ENCODE results near the gene ATE1.

ATE1 gene

DNA sequence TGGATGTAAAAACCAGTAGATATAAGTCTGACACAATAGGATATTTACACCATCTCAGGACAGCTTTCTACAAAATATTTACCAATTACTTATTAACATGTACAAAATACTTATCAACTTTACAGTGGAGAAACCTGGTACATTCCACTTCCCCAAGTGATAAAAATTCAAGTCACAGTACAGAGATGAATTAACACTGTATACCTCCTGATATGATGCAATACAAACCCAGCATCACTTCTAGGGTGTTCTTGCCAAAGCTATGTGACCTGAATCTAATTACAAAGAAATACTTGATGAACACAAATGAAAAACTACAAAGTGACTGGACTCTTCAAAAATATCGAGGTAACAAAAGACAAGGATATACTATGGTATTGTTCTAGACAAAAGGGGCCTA lies 173.2 kb downstream of the ATE1 start:
- H3K9me3 ChIP-seq, result peaks cover 4% of the 10 kb centered on the region
- no peaks in the 10 kb centered on the region for H3K4me1 ChIP-seq (ENCODE audit: control insufficient read depth in 1 of 2, insufficient read depth in 1 of 2, low read depth in 1 of 2, low read length in 1 of 2)
- no peak overlapping the region for H3K4me3 ChIP-seq (ENCODE audit: low read depth in 1 of 2, low read length in 1 of 2)
- no peak overlapping the region for H3K27ac ChIP-seq
- TF ChIP-seq CTCF (IDR thresholded peaks at IDR 0.05), result no peak
- no peaks in the 10 kb centered on the region for H3K36me3 ChIP-seq
- H3K27me3 ChIP-seq, result no peaks in the 10 kb centered on the region

DNA sequence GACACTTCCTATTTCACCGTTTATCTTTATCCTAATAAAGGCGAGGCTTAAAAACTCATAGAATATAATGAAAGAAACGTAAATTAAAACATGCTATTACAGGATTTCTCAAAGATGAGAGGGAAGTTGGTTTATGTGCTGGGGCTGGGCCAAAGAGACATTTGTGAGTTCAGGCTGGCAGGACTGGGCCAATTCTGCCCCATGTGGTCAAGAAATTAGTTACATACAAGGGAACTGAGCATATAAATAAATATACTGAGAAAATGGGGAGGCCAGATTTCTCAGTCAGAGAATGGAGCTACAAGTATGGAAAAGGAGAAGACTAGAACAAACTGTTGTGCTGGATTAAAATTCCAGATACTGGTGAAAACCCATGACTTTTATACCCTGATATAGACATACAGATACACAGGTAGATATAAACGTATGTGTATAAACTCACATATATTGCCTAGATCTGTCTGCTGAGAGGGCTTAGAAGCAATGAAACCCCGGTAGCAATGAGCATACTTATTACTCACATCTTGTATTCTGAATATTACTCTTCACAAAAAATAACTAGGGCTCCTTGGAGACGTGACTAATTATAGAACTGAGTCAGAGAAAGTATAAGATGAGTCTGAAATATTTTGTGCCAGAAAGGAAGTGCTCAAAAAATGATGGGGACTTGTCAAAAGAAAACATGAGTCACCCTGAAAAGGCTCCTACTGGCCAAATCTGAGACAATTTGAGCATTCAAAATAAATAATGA lies 173.9 kb downstream of the ATE1 start:
- Histone ChIP-seq H3K27me3 (no peaks in the 10 kb centered on the region), H3K36me3 (no peaks in the 10 kb centered on the region), H3K27ac (no peak overlapping the region), H3K4me3 (ENCODE audit: low read depth in 1 of 2, low read length in 1 of 2) (no peak overlapping the region), H3K4me1 (ENCODE audit: control insufficient read depth in 1 of 2, insufficient read depth in 1 of 2, low read depth in 1 of 2, low read length in 1 of 2) (no peaks in the 10 kb centered on the region), H3K9me3 (peaks cover 4% of the 10 kb centered on the region)
- no peak for TF ChIP-seq CTCF (IDR thresholded peaks at IDR 0.05)

- Histone ChIP-seq H3K27me3 (no peaks in the 10 kb centered on the region), H3K9me3 (no peaks in the 10 kb centered on the region), H3K4me3 (ENCODE audit: low read depth in 1 of 2, low read length in 1 of 2) (no peak overlapping the region), H3K4me1 (ENCODE audit: control insufficient read depth in 1 of 2, insufficient read depth in 1 of 2, low read depth in 1 of 2, low read length in 1 of 2) (no peaks in the 10 kb centered on the region), H3K27ac (no peak overlapping the region), H3K36me3 (no peaks in the 10 kb centered on the region)
- TF ChIP-seq CTCF (IDR thresholded peaks at IDR 0.05), result no peak
Observed at GRCh38 chr10:121751191-121751760, 176.6 kb downstream of the ATE1 start.

DNA sequence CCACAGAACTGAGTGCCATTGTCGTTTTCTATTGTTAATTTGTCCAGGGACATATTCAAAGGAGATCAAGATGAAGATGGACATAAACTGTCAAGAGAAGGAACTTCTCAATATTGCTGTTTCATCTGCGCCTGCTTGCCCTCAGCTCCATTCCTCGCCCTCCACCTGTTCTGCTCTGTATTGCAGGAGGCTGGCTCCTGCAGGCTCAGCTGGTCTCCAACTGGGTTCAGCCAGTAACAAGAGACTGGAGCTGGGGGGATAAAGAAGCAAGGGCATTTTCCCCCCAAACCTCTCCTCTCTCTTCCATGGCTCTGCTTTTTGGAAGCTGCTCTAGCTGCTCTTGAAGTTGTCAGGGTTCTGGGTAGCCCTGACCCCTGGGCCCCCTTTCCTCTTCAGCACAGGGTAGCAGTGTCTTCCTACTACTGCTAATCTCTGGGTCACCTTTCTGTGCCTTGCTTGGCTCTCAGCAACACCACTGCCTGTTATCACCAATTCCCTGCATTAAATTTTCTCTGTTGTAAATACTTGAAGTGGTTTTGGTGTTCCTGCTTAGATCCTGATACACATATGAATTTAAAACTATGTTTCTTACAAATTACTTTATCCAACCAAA lies 180.6 kb downstream of the ATE1 start:
- no peaks in the 10 kb centered on the region for H3K27me3 ChIP-seq
- H3K9me3 ChIP-seq, result no peaks in the 10 kb centered on the region
- H3K27ac ChIP-seq, result no peak overlapping the region
- no peak overlapping the region for H3K4me3 ChIP-seq (ENCODE audit: low read depth in 1 of 2, low read length in 1 of 2)
- H3K4me1 ChIP-seq (ENCODE audit: control insufficient read depth in 1 of 2, insufficient read depth in 1 of 2, low read depth in 1 of 2, low read length in 1 of 2), result no peaks in the 10 kb centered on the region
- TF ChIP-seq CTCF (IDR thresholded peaks at IDR 0.05), result no peak
- H3K36me3 ChIP-seq, result peaks cover 18% of the 10 kb centered on the region

DNA sequence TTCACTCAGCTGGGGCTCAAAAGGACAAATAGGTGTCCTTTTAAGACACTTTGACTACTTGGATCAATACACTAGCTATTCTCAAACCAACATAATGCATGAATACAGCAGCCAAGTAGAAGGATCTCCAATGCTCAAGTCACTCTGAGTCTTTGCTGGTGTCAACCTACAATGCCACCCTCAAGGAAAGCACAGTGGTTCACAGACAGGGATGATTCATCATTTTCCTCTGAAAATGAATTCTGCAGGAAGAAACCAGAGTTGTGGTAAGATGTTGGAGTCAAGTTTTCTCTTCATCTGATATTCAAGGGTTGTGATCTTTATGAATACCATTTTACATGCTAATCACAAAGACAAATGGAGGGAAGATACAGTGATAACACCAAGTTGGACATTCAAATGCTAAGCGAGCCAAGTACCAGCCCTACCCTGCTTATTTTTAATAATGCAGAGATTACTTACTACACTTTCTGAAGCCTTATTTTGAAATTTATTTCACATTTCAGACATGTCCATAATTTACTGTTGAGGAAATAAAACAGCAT lies 186.5 kb downstream of the ATE1 start:
- no peak overlapping the region for H3K4me3 ChIP-seq (ENCODE audit: low read depth in 1 of 2, low read length in 1 of 2)
- peaks cover 16 to 24% of the 10 kb centered on the region in 2 experiments for H3K4me1 ChIP-seq (ENCODE audit: control insufficient read depth in 1 of 2, insufficient read depth in 1 of 2, low read depth in 1 of 2, low read length in 1 of 2)
- no peaks in the 10 kb centered on the region for H3K9me3 ChIP-seq
- H3K36me3 ChIP-seq, result peaks cover 33% of the 10 kb centered on the region
- no peak overlapping the region for H3K27ac ChIP-seq
- peaks cover 11% of the 10 kb centered on the region for H3K27me3 ChIP-seq
- no peak for TF ChIP-seq CTCF (IDR thresholded peaks at IDR 0.05)
